Tibial nerve (tissue), 4 donors: ENCODE measurements around the gene CTXND1. TPM values are rescaled to one million over a fixed set of nuclear protein-coding genes. Genes with fewer than 3 reads are reported as not detected.

Experiments
- DNase-seq, 2 donors: peaks; one replicate each; pipeline ENCODE4 v3.0.0-alpha.2; 2019; ENCODE audit warnings: low spot score in 2 of 2
- H3K27ac ChIP-seq, 4 donors: fragments of 200-600 bp; sonication (generic) in 3 of 4; one replicate each; pipeline ENCODE4 v1.5.1; 2017 to 2019; ENCODE audit warnings: mild to moderate bottlenecking in 1 of 4
- H3K27me3 ChIP-seq, 2 donors: fragments of 200-600 bp; sonication (generic) in 1 of 2; one replicate each; pipeline versions ENCODE4 v1.5.1 to v1.6.0; 2017 to 2019
- H3K36me3 ChIP-seq, 3 donors: fragments of 200-600 bp; sonication (generic); one replicate each; pipeline ENCODE4 v1.5.1; 2018 to 2019
- H3K4me1 ChIP-seq, 4 donors: fragments of 200-600 bp; sonication (generic) in 3 of 4; one replicate each; pipeline ENCODE4 v1.5.1; 2017 to 2019
- H3K4me3 ChIP-seq, 4 donors: fragments of 200-600 bp; sonication (generic) in 3 of 4; one replicate each; pipeline ENCODE4 v1.5.1; 2017 to 2019; ENCODE audit warnings: mild to moderate bottlenecking in 1 of 4, moderate library complexity in 1 of 4
- H3K9me3 ChIP-seq, 4 donors: fragments of 200-600 bp; sonication (generic) in 3 of 4; one replicate each; pipeline ENCODE4 v1.5.1; 2017 to 2019
- CTCF ChIP-seq, 5 experiments: fragments of 200-600 bp in 3 of 5; fragments of 450-650 bp in 2 of 5; sonication (generic) in 3 of 5; IDR thresholded peaks; one replicate each; pipeline ENCODE4 v1.5.1; 2016 to 2019; ENCODE audit warnings: antibody characterized with exemption in 5 of 5, mild to moderate bottlenecking in 3 of 5, moderate library complexity in 2 of 5
- EP300 ChIP-seq, 2 donors: sonication (generic); formaldehyde crosslinking; IDR thresholded peaks; one replicate each; pipeline ENCODE4 v1.6.1; 2017; ENCODE audit warnings: antibody characterized with exemption in 2 of 2, mild to moderate bottlenecking in 1 of 2
- POLR2A ChIP-seq, 2 donors: fragments of 450-650 bp; IDR thresholded peaks; one replicate each; pipeline ENCODE4 v1.6.1; 2017; ENCODE audit warnings: antibody characterized with exemption in 2 of 2, mild to moderate bottlenecking in 2 of 2, moderate library complexity in 2 of 2
- WGBS, 2 donors: methylation state at CpG; one replicate each; pipeline ENCODE4 v1.1.5; 2018; 5-methylcytosine and 5-hydroxymethylcytosine counted together
- total RNA-seq, 4 donors: library from RNA; depleted of rRNA; stranded (reverse); fragments of >200 nt; gene quantifications; one replicate each; pipeline ENCODE4 v1.1.0, GENCODE V29; 2016

Gene CTXND1
- total RNA-seq, 4 donors from 2014 or later = 1.8 to 3.7 (median 2.6) TPM

GRCh38 chr15:80268101-80268500 is 16.1 kb upstream of the CTXND1 start:
- H3K9me3 ChIP-seq = no peaks in the 10 kb centered on the region
- no peaks in the 10 kb centered on the region for H3K27me3 ChIP-seq
- TF ChIP-seq POLR2A (IDR thresholded peaks at IDR 0.05) (no peak), CTCF (IDR thresholded peaks at IDR 0.05) (no peak), EP300 (IDR thresholded peaks at IDR 0.05) (no peak)
- no peaks in the 10 kb centered on the region for H3K36me3 ChIP-seq
- H3K4me3 ChIP-seq = no peak overlapping the region
- H3K4me1 ChIP-seq = no peaks in the 10 kb centered on the region
- 85 to 86% methylated on average over 7 of the region's 7 CpGs for WGBS, 2 donors
- H3K27ac ChIP-seq = no peak overlapping the region
- no peak for DNase-seq

- no peaks in the 10 kb centered on the region for H3K36me3 ChIP-seq
- H3K4me3 ChIP-seq = no peak overlapping the region
- no peaks in the 10 kb centered on the region for H3K27me3 ChIP-seq
- no peaks in the 10 kb centered on the region for H3K4me1 ChIP-seq
- no peak for DNase-seq
- no peak overlapping the region for H3K27ac ChIP-seq
- H3K9me3 ChIP-seq = no peaks in the 10 kb centered on the region
- no peak for TF ChIP-seq EP300 (IDR thresholded peaks at IDR 0.05)
- TF ChIP-seq CTCF (IDR thresholded peaks at IDR 0.05) = no peak
- no peak for TF ChIP-seq POLR2A (IDR thresholded peaks at IDR 0.05)
- WGBS, 2 donors = 48% methylated on average over 3 of the region's 3 CpGs
Measured at GRCh38 chr15:80267658-80268057, 15.6 kb upstream of the CTXND1 start.

GRCh38 chr15:80266745-80267144 is 14.7 kb upstream of the CTXND1 start:
- Histone ChIP-seq H3K4me3 (no peak overlapping the region), H3K27me3 (no peaks in the 10 kb centered on the region), H3K4me1 (no peaks in the 10 kb centered on the region), H3K27ac (no peak overlapping the region), H3K36me3 (no peaks in the 10 kb centered on the region), H3K9me3 (no peaks in the 10 kb centered on the region)
- 90 to 94% methylated on average over 4 of the region's 4 CpGs for WGBS, 2 donors
- DNase-seq = no peak
- TF ChIP-seq CTCF (IDR thresholded peaks at IDR 0.05) = no peak
- TF ChIP-seq EP300 (IDR thresholded peaks at IDR 0.05) = no peak
- no peak for TF ChIP-seq POLR2A (IDR thresholded peaks at IDR 0.05)

- H3K36me3 ChIP-seq = no peaks in the 10 kb centered on the region
- H3K9me3 ChIP-seq = no peaks in the 10 kb centered on the region
- H3K4me3 ChIP-seq = no peak overlapping the region
- DNase-seq = no peak
- 56 to 60% methylated on average over 3 of the region's 3 CpGs for WGBS, 2 donors
- TF ChIP-seq CTCF (IDR thresholded peaks at IDR 0.05) = no peak
- no peak for TF ChIP-seq POLR2A (IDR thresholded peaks at IDR 0.05)
- TF ChIP-seq EP300 (IDR thresholded peaks at IDR 0.05) = no peak
- no peaks in the 10 kb centered on the region for H3K27me3 ChIP-seq
- no peaks in the 10 kb centered on the region for H3K4me1 ChIP-seq
- no peak overlapping the region for H3K27ac ChIP-seq
Measured at GRCh38 chr15:80266113-80266512, 14.1 kb upstream of the CTXND1 start.

- Histone ChIP-seq H3K36me3 (no peaks in the 10 kb centered on the region), H3K27ac (no peak overlapping the region), H3K4me1 (no peaks in the 10 kb centered on the region), H3K27me3 (no peaks in the 10 kb centered on the region), H3K4me3 (no peak overlapping the region), H3K9me3 (no peaks in the 10 kb centered on the region)
- 87 to 95% methylated on average over 3 of the region's 3 CpGs for WGBS, 2 donors
- DNase-seq = no peak
- TF ChIP-seq EP300 (IDR thresholded peaks at IDR 0.05) = no peak
- TF ChIP-seq CTCF (IDR thresholded peaks at IDR 0.05) = no peak
- no peak for TF ChIP-seq POLR2A (IDR thresholded peaks at IDR 0.05)
Measured at GRCh38 chr15:80265021-80265420, 13.0 kb upstream of the CTXND1 start.
